Neural crest cell (in vitro differentiated cells): Measurements from ENCODE around the gene CYP4F2. TPM values are rescaled to one million over a fixed set of nuclear protein-coding genes. Genes with fewer than 3 reads are reported as not detected.
"Not testable (repeated sequence)": the region's sequence is repeated elsewhere in the genome, so short reads cannot be mapped to it uniquely, and the experiment has no call there.

ENCODE experiments used
- DNase-seq: peaks from one replicate; pipeline ENCODE4 v3.0.0; 2021; ENCODE audit warnings: low read depth, mixed read lengths, low spot score
- H3K27ac Mint-ChIP-seq: one replicate; pipeline ENCODE4 v1.8.0; 2021; ENCODE audit warnings: mild to moderate bottlenecking, mixed read lengths; ENCODE audit not compliant: unreplicated experiment
- H3K27me3 Mint-ChIP-seq: 2 replicates; pipeline ENCODE4 v1.8.0; 2021; ENCODE audit warnings: low read depth, mild to moderate bottlenecking, mixed read lengths
- H3K36me3 Mint-ChIP-seq: 2 replicates; pipeline ENCODE4 v1.8.0; 2021; ENCODE audit warnings: low read depth, mild to moderate bottlenecking, mixed read lengths
- H3K4me1 Mint-ChIP-seq: 2 replicates; pipeline ENCODE4 v1.8.0; 2021; ENCODE audit warnings: mixed read lengths
- H3K4me3 Mint-ChIP-seq: one replicate; pipeline ENCODE4 v1.8.0; 2021; ENCODE audit warnings: mild to moderate bottlenecking, mixed read lengths
- H3K9me3 Mint-ChIP-seq: 2 replicates; pipeline ENCODE4 v1.8.0; 2021; ENCODE audit warnings: mixed read lengths
- total RNA-seq: library from RNA; stranded (reverse); gene quantifications from 2 replicates; pipeline ENCODE4 v1.2.1, GENCODE V29; 2021
- TF ChIP-seq, protein P1 (sequence below): fragments of 200-600 bp; sonication (generic); conservative IDR thresholded peaks from 2 replicates; pipeline ENCODE4 v1.5.0; 2021; ENCODE audit warnings: antibody characterized with exemption, mild to moderate bottlenecking

Gene CYP4F2
- total RNA-seq, 1 donor from 2014 or later: not detected

DNA sequence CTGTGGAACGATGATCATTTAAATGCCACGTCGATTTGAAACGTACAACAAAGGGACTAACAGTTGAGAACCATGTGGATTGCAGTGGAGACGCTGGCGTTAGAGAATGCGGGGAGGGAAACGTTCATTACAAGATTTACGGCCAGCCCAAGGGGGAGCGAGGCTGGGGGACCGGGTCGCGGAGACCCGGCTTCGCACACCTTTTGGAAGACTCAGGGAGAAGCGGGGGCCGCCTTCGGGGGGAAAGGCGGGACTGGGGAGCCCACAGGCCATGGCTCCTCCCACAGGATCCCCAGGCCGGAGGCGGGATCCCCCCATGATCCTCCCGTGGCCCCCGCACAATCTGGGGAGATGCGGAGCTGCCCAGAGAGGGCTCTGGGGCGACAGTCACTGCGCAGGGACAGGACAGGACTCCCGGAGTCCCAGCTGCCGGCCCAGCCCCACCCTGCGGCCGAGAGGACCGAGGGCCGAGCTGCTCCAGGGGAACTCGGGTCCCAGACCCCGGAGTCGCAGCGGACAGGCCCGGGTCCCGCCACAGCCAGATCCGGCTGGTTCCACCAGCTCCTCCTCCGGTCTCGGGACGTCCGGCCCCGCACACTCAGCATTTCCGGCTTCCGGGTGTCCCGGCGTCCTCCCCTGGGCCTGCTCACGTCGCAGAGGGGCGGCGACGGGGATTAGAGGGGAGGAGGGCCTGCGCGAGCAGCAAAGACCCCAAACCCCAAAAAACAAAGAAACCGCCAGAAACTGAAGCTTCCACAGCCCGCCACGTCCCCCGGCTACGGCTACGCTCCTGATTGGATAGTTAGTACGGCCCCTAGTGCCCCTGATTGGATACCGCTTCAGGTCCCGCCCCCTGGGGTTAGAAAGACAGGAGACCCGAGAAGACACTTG lies 61.3 kb downstream of the CYP4F2 start:
- Mint-ChIP-seq H3K4me3 (no peak overlapping the region), H3K9me3 (peaks cover 7% of the 10 kb centered on the region), H3K36me3 (peaks cover 6% of the 10 kb centered on the region), H3K27ac (no peak overlapping the region), H3K4me1 (no peaks in the 10 kb centered on the region), H3K27me3 (no peaks in the 10 kb centered on the region)
- DNase-seq: no peak
- TF ChIP-seq, protein P1, sequence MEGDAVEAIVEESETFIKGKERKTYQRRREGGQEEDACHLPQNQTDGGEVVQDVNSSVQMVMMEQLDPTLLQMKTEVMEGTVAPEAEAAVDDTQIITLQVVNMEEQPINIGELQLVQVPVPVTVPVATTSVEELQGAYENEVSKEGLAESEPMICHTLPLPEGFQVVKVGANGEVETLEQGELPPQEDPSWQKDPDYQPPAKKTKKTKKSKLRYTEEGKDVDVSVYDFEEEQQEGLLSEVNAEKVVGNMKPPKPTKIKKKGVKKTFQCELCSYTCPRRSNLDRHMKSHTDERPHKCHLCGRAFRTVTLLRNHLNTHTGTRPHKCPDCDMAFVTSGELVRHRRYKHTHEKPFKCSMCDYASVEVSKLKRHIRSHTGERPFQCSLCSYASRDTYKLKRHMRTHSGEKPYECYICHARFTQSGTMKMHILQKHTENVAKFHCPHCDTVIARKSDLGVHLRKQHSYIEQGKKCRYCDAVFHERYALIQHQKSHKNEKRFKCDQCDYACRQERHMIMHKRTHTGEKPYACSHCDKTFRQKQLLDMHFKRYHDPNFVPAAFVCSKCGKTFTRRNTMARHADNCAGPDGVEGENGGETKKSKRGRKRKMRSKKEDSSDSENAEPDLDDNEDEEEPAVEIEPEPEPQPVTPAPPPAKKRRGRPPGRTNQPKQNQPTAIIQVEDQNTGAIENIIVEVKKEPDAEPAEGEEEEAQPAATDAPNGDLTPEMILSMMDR: no peak

DNA sequence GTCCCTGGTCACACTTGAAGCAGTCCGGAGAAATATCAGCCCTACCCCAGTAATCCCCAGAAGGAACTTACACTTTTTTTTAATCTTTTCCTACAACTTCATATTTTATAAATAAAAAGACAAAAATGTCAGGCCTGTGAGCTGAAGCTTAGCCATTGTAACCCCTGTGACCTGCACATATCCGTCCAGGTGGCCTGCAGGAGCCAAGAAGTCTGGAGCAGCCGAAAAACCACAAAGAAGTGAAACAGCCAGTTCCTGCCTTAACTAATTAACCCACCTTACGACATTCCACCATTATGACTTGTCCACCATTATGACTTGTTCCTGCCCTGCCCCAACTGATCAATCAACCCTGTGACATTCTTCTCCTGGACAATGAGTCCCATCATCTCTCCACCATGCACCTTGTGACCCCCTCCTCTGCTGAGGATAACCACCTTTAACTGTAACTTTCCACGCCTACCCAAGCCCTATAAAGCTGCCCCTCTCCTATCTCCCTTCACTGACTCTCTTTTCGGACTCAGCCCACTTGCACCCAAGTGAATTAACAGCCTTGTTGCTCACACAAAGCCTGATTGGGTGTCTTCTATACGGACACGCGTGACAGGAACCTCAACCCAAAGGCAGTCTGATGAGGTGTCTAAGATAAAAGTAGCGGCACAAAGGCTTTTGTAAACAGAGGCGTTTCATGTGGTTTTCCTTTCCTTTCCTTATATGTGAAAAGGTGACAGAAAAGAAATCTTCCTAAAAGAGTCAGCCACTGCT lies 62.1 kb downstream of the CYP4F2 start:
- H3K4me1 Mint-ChIP-seq, DNase-seq, H3K4me3 Mint-ChIP-seq, H3K27ac Mint-ChIP-seq, H3K36me3 Mint-ChIP-seq, H3K27me3 Mint-ChIP-seq, H3K9me3 Mint-ChIP-seq: not testable (repeated sequence)

DNA sequence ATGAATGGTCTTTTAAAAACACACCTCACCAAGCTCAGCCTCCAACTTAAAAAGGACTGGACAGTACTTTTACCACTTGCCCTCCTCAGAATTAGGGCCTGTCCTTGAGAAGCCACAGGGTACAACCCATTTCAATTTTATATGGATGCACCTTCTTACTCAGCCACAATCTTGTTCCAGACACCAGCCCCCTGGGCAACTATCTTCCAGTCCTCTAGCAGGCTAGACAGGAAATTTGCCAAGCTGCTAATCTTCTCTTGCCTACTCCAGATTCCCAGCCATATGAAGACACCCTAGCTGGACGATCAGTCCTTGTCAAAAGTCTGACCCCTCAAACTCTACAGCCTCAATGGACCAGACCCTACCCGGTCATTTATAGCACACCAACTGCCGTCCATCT lies 63.6 kb downstream of the CYP4F2 start:
- H3K4me3 Mint-ChIP-seq, DNase-seq, H3K27me3 Mint-ChIP-seq, H3K27ac Mint-ChIP-seq, H3K4me1 Mint-ChIP-seq: not testable (repeated sequence)
- Mint-ChIP-seq H3K36me3 (peaks cover 19% of the 10 kb centered on the region), H3K9me3 (peaks cover 18% of the 10 kb centered on the region)

DNA sequence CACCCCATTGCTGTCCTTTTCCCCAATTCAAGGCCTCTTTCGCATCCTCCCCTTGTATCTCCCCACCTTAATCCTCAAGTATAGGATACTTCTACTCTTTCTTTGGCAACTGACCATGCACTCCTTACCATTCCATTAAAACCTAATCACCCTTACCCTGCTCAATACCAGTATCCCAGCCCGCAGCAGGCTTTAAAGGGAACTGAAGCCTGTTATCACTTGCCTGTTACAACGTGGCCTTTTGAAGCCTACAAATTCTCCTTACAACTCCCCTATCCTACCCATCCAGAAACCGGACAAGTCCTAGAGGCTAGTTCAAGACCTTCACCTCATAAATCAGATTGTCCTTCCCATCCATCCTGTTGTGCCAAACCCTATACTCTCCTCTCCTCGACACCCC lies 66.2 kb downstream of the CYP4F2 start:
- TF ChIP-seq, protein P1: no peak
- Mint-ChIP-seq H3K4me1 (no peaks in the 10 kb centered on the region), H3K27ac (no peak overlapping the region), H3K27me3 (no peaks in the 10 kb centered on the region), H3K36me3 (peaks cover 19% of the 10 kb centered on the region), H3K9me3 (peaks cover 23% of the 10 kb centered on the region), H3K4me3 (no peak overlapping the region)
- DNase-seq: no peak

DNA sequence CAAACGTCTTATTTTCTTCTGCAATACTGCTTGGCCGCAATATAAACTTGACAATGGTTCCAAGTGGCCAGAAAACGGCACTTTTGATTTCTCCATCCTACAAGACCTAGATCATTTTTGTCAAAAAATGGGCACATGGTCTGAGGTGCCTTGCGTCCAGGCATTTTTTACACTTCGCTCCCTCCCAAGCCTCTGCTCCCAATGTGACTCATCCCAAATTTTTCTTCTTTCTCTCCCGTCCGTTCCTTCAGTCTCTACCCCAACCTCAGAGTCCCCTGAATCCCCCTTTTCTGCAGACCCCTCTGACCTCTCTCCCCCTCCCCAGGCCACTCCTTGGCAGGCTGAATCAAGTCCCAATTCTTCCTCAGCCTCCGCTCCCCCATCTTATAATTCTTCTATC lies 68.1 kb downstream of the CYP4F2 start:
- H3K4me1 Mint-ChIP-seq: no peaks in the 10 kb centered on the region
- H3K4me3 Mint-ChIP-seq: no peak overlapping the region
- no peaks in the 10 kb centered on the region for H3K27me3 Mint-ChIP-seq
- H3K9me3 Mint-ChIP-seq: peaks cover 16% of the 10 kb centered on the region
- no peak overlapping the region for H3K27ac Mint-ChIP-seq
- TF ChIP-seq, protein P1: no peak
- DNase-seq: no peak
- H3K36me3 Mint-ChIP-seq: peaks cover 13% of the 10 kb centered on the region

DNA sequence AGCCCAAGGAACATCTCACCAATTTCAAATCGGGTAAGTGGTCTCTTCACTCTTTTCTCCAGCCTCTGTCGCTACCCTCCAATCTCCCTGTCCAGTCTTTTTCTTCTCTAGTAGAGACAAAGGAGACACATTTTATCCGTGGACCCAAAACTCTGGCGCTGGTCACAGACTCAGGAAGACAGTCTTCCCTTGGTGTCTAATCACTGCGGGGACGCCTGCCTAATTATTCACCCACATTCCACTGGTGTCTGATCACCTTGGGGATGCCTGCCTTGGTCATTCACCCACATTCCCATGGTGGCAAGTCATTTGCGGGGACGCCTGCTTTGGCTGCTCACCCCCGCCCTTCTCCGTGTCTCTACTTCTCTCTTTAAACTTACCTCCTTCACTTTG lies 68.6 kb downstream of the CYP4F2 start:
- Mint-ChIP-seq H3K4me1 (no peaks in the 10 kb centered on the region), H3K36me3 (peaks cover 13% of the 10 kb centered on the region), H3K27me3 (no peaks in the 10 kb centered on the region), H3K27ac (no peak overlapping the region), H3K4me3 (no peak overlapping the region), H3K9me3 (peaks cover 16% of the 10 kb centered on the region)
- DNase-seq: no peak
- TF ChIP-seq, protein P1: no peak

DNA sequence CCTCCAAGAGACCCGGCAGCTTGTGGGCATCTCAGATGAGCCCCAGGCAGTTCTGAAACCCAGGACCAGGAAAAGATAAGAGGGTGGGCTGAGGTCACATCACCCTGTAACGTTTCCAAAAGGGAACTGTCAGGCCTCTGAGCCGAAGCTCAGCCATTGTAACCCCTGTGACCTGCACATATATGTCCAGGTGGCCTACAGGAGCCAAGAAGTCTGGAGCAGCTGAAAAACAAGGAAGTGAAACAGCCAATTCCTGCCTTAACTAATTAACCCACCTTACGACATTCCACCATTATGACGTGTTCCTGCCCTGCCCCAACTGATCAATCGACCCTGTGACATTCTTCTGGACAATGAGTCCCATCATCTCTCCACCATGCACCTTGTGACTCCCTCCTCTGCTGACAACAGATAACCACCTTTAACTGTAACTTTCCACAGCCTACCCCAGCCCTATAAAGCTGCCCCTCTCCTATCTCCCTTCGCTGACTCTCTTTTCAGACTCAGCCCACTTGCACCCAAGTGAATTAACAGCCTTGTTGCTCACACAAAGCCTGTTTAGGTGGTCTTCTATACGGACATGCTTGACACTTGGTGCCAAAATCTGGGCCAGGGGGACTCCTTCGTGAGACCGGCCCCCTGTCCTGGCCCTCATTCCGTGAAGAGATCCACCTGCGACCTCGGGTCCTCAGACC lies 69.1 kb downstream of the CYP4F2 start:
- not testable (repeated sequence) for DNase-seq, H3K27me3 Mint-ChIP-seq, H3K4me3 Mint-ChIP-seq, H3K4me1 Mint-ChIP-seq, H3K27ac Mint-ChIP-seq
- Mint-ChIP-seq H3K9me3 (peaks cover 16% of the 10 kb centered on the region), H3K36me3 (peaks cover 13% of the 10 kb centered on the region)
